ENCODE data around the gene POU2AF1. TPM values are rescaled to one million over a fixed set of nuclear protein-coding genes. Genes with fewer than 3 reads are reported as not detected.

POU2AF1 gene
- total RNA-seq, 2 experiments from 2014 or later = 3.6 to 4.5 TPM

GRCh38 chr11:111308140-111308539, 70.9 kb downstream of the POU2AF1 start:
- no peak overlapping the region for H3K4me3 Mint-ChIP-seq
- H3K27ac Mint-ChIP-seq = no peak overlapping the region
- H3K4me1 Mint-ChIP-seq (ENCODE audit: low read depth) = no peaks in the 10 kb centered on the region
- H3K9me3 Mint-ChIP-seq = peaks cover under 1% of the 10 kb centered on the region
- intact Hi-C loops (cut with micrococcal nuclease) = no loop called here
- DNase-seq = no peak
- peaks cover 11% of the 10 kb centered on the region for H3K27me3 Mint-ChIP-seq
- no peaks in the 10 kb centered on the region for H3K36me3 Mint-ChIP-seq (ENCODE audit: low read depth)
- ATAC-seq = no peak
- TF ChIP-seq CTCF (IDR thresholded peaks at IDR 0.05) = no peak
- CTCF ChIA-PET = interaction anchor here (1.4 kb wide), 1 partner anchor 138 kb away, joined by 3 read pairs; no protein-coding TSS in a partner anchor
- POLR2A ChIA-PET = no interaction called here

GRCh38 chr11:111307472-111308108, 71.5 kb downstream of the POU2AF1 start:
- Mint-ChIP-seq H3K27ac (no peak overlapping the region), H3K36me3 (ENCODE audit: low read depth) (no peaks in the 10 kb centered on the region), H3K27me3 (peaks cover 11% of the 10 kb centered on the region), H3K4me1 (ENCODE audit: low read depth) (no peaks in the 10 kb centered on the region), H3K4me3 (no peak overlapping the region), H3K9me3 (no peaks in the 10 kb centered on the region)
- no peak for TF ChIP-seq CTCF (IDR thresholded peaks at IDR 0.05)
- intact Hi-C loops (cut with micrococcal nuclease) = no loop called here
- DNase-seq (no peak), ATAC-seq (no peak)
- POLR2A ChIA-PET = no interaction called here
- CTCF ChIA-PET = interaction anchor here (1.4 kb wide), 1 partner anchor 138 kb away, joined by 3 read pairs; no protein-coding TSS in a partner anchor

GRCh38 chr11:111306321-111306720, 72.8 kb downstream of the POU2AF1 start:
- Mint-ChIP-seq H3K27ac (no peak overlapping the region), H3K9me3 (no peaks in the 10 kb centered on the region), H3K4me1 (ENCODE audit: low read depth) (no peaks in the 10 kb centered on the region), H3K36me3 (ENCODE audit: low read depth) (no peaks in the 10 kb centered on the region), H3K27me3 (peaks cover 13% of the 10 kb centered on the region), H3K4me3 (no peak overlapping the region)
- DNase-seq = no peak
- ChIA-PET CTCF (no interaction called here), POLR2A (no interaction called here)
- no peak for ATAC-seq
- intact Hi-C loops (cut with micrococcal nuclease) = no loop called here
- no peak for TF ChIP-seq CTCF (IDR thresholded peaks at IDR 0.05)

- no peak overlapping the region for H3K4me3 Mint-ChIP-seq
- no peaks in the 10 kb centered on the region for H3K4me1 Mint-ChIP-seq (ENCODE audit: low read depth)
- DNase-seq = no peak
- no peak for TF ChIP-seq CTCF (IDR thresholded peaks at IDR 0.05)
- intact Hi-C loops (cut with micrococcal nuclease) = no loop called here
- ATAC-seq = no peak
- peaks cover 17% of the 10 kb centered on the region for H3K27me3 Mint-ChIP-seq
- ChIA-PET POLR2A (no interaction called here), CTCF (no interaction called here)
- no peak overlapping the region for H3K27ac Mint-ChIP-seq
- H3K9me3 Mint-ChIP-seq = no peaks in the 10 kb centered on the region
- H3K36me3 Mint-ChIP-seq (ENCODE audit: low read depth) = no peaks in the 10 kb centered on the region
Observed at GRCh38 chr11:111305876-111306275, 73.2 kb downstream of the POU2AF1 start.

- Mint-ChIP-seq H3K36me3 (ENCODE audit: low read depth) (no peaks in the 10 kb centered on the region), H3K27me3 (peaks cover 23% of the 10 kb centered on the region), H3K9me3 (no peaks in the 10 kb centered on the region), H3K4me1 (ENCODE audit: low read depth) (no peaks in the 10 kb centered on the region), H3K4me3 (no peak overlapping the region), H3K27ac (no peak overlapping the region)
- intact Hi-C loops (cut with micrococcal nuclease) = no loop called here
- DNase-seq = no peak
- ChIA-PET CTCF (no interaction called here), POLR2A (no interaction called here)
- ATAC-seq = no peak
- no peak for TF ChIP-seq CTCF (IDR thresholded peaks at IDR 0.05)
Observed at GRCh38 chr11:111305162-111305802, 73.8 kb downstream of the POU2AF1 start.

Data from activated CD8-positive, alpha-beta T cell treated with anti-CD3 and anti-CD28 coated beads for 36 hours (primary cell).